HG02981 (cell line): ENCODE results near the gene RNF128.
"Not testable (repeated sequence)": the region's sequence is repeated elsewhere in the genome, so short reads cannot be mapped to it uniquely, and the experiment has no call there.

Source experiments
- ATAC-seq: cut with Tn5 transposase; IDR thresholded peaks from one replicate; pipeline ENCODE4 v1.9.1; 2021; ENCODE audit warnings: mild to moderate bottlenecking, moderate library complexity; ENCODE audit not compliant: unreplicated experiment

The RNF128 gene

DNA sequence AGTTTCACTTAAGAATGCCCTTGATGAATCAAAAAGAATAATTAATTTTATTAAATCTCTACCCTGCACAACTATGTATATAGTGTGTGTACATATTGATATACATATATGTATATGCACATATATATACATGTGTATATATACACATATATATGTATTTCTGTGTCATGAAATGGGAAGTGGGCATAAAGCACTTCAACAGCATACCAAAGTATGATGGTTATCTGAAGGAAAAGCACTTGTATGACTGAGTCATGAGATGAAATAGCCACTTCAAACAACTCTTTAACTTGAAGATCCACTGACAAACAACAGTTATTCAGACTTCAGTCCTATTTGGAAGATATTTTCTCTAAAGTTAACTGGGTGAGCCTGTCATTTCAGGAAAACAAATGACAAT lies 16.3 kb downstream of the RNF128 start:
- no peak for ATAC-seq

DNA sequence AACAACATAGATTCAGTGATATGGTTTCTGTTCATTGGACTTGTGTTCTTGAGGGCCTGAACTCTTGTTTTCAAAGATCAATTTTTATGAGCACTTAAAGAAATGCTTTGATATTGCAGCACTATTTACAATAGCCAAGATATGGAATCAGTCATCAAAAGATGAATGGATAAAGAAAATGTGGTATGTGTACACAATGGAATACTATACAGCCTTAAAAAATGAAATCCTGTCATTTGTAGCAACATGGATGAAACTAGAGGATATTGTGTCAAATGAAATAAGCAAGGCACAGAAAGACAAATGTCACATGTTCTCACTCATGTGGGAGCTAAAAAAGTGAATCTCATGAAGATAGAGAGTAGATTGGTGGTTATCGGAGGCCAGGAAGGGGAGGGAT lies 21.9 kb downstream of the RNF128 start:
- no peak for ATAC-seq

DNA sequence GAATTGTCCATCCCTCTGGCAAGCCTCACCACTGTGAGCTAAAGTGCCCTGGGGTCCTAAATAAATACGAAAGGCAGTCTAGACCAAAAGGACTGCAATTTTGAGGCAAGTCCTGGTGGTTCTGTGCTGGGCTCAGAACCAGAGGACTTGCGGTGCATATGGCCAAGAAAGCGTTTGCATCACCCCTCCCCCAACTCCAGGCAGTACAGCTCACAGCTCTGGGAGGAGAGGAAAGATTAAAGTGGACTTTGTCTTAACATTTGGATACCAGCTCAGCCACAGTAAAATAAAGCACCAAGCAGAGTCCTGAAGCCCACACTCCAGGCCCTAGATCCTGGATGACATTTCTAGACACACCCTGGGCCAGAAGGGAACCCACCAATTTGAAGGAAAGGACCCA lies 24.9 kb downstream of the RNF128 start:
- no peak for ATAC-seq

DNA sequence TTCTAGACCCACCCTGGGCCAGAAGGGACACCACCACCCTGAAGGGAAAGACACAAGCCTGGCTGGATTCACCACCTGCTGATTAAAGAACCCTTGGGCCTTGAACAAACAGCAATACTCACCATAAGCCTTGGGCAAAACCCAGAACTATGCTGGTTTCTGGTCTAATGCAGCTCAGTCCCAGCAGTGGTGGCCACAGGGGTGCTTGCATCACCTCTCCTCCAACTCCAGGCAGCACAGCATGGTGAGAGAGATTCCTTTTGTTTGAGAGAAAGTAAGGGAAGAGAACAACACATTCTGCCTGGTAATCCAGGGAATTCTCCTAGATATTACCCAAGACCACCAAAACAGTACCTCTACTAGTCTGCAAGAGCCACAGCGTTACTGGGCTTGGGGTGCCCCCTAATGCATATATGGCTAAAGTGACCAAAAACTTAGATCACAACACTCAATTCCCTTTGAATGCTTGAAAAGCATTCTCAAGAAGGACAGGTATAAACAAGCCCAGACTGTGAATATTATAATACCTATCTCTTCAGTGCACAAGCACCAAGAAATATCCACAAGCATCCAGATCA lies 25.7 kb downstream of the RNF128 start:
- no peak for ATAC-seq

DNA sequence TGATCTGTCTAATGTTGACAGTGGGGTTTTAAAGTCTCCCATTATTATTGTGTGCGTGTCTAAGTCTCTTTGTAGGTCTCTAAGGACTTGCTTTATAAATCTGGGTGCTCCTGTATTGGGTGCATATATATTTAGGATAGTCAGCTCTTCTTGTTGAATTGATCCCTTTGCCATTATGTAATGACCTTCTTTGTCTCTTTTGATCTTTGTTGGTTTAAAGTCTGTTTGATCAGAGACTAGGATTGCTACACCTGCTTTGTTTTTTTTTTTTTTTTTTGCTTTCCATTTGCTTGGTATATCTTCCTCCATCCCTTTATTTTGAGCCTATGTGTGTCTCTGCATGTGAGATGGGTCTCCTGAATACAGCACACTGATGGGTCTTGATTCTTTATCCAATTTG lies 42.8 kb downstream of the RNF128 start:
- not testable (repeated sequence) for ATAC-seq

DNA sequence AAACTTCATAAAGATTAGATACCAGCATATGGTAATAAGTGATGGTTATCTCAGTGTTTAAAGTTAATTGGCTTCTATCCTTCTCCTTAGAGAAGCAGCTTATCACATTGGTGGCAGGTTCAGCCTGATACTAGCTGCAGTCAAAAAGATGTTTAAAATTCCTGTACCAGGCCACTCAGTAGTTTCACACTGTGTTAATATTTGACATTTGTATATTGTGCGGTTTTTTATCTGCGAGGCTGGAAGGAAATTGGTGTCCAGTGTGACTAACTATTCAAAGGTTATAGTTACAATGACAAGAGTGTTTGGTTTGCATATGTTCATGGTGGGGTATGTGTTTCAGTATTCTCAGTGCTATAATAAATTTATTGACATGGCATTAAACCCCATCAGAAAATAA lies 48.5 kb downstream of the RNF128 start:
- no peak for ATAC-seq

- no peak for ATAC-seq
These were observed 53.8 kb downstream of the RNF128 start for GRCh38 chrX:106780264-106780663.

DNA sequence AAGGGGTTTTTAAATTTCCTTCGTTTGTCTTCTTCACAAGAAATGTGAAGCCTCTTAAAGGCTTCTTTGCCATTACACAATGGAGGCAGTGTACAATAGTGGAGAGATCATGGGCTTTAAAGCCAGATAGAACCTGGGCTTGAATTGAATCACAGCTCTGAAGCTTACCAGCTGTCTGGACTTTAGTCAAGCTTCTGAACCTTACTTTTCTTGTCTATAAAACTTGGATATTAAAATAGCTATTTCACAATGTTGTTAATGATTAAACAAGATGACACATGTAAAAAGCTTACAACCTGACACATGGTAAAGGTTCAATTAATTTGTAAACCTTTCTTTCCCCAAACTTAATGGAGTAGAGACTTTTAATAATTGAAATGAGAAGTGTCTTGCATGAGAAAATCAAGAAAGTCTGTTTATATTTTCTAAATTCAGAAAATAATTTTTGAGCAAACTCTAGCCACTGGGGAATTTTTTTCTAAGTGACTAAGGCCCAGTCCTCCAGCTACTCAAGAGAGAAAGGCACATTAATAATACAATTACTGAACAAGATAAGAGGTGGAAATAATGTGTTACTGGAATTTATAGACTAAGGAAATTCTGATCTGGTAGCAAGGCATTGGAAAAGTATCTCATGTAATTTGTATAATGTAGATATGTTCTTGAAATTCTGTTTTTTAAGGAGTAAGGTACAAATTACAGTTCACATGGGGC lies 54.3 kb downstream of the RNF128 start:
- no peak for ATAC-seq

DNA sequence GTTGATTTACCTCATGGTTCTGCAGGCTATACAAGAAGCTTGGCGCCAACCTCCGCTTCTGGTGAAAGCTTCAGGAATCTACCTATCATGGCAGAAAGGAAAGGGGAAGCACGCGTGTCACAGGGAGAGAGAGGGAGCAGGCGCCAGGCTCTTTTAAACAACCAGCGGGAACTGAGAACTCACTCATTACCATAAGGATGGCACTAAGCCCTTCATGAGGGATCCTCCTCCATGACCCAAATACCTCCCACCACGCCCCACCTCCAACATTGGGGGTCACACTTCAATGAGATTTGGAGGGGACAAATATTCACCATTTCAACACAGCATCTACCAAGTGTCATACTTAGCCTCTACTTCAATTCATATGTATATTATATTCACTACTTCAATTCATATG lies 57.2 kb downstream of the RNF128 start:
- ATAC-seq, result no peak

- no peak for ATAC-seq
These were observed 65.0 kb downstream of the RNF128 start for GRCh38 chrX:106791495-106791894.

- ATAC-seq, result peak; percentile 16
These were observed 75.5 kb downstream of the RNF128 start for GRCh38 chrX:106802063-106802387.

GRCh38 chrX:106802388-106803275 lies 76.1 kb downstream of the RNF128 start, which contains the start of gene TBC1D8B:
TBC1D8B (plus strand) TSS chrX:106802673; CDS start chrX:106802854, 181 bp downstream.
- peak; percentile 96 for ATAC-seq

DNA sequence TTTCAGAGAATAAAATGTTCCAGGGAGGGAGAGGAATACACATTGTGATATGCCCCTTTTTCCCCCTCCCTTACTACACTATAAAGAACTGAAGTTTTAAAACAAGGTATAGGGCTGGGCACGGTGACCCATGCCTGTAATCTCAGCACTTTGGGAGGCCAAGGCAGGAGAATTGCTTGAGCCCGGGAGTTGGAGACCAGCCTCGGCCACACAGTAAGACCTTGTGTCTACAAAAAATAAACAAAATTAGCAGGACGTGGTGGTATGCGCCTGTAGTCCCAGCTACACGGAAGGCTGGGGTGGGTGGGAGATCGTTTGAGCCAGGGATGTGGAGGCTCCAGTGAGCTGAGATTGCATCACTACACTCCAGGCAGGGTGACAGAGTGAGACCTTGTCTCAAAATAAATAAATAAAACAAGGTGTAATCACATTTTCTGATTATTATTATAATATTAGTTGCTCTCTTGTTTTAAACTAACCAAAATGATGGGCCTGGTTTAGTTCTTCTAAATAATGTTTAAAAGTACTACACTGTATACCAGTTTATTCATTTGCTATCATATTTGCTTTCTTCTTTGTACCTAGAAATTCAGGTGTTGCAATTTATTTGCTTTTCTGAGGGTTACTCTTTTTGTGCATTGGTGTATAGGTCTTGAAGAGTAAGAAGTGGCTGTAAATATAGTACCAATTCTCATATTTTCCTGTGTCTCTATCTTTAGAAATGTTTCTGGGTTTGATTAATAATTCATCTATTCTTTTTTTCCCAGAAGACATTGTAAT lies 84.8 kb downstream of the RNF128 start:
- ATAC-seq, result no peak

- not testable (repeated sequence) for ATAC-seq
These were observed 86.4 kb downstream of the RNF128 start for GRCh38 chrX:106812930-106813329.

- ATAC-seq, result not testable (repeated sequence)
These were observed 87.6 kb downstream of the RNF128 start for GRCh38 chrX:106814093-106814492.
